SK-N-SH treated with all-trans-retinoic acid at 6 μM for 48 hours (cell line): ENCODE results near the gene B4GALT1.

Source experiments
- ATAC-seq: fragments of 200-7000 bp; cut with Tn5 transposase; 3 replicates; pipeline ENCODE4 v1.9.1; 2020; ENCODE audit warnings: mild to moderate bottlenecking, moderate library complexity
- BACH2 ChIP-seq: fragments of 250-450 bp; sonication (Bioruptor Pico); IDR thresholded peaks from 2 replicates; pipeline ENCODE4 v1.9.0; 2021; ENCODE audit warnings: mild to moderate bottlenecking, borderline replicate concordance
- CSDC2 ChIP-seq: fragments of 250-450 bp; sonication (Bioruptor Pico); IDR thresholded peaks from 2 replicates; pipeline ENCODE4 v1.5.0; 2020; ENCODE audit warnings: mild to moderate bottlenecking, moderate library complexity
- ISL1 ChIP-seq: fragments of 250-450 bp; sonication (Bioruptor Pico); IDR thresholded peaks from 2 replicates; pipeline ENCODE4 v2.1.2; 2022; ENCODE audit warnings: mild to moderate bottlenecking, moderate library complexity
- OSR1 ChIP-seq: fragments of 250-450 bp; sonication (Bioruptor Pico); IDR thresholded peaks from 2 replicates; pipeline ENCODE4 v1.8.0; 2022; ENCODE audit warnings: moderate library complexity, mild to moderate bottlenecking, inconsistent platforms
- RARB ChIP-seq: fragments of 250-450 bp; sonication (Bioruptor Pico); IDR thresholded peaks from 2 replicates; pipeline ENCODE4 v1.8.0; 2021; ENCODE audit warnings: mild to moderate bottlenecking, moderate library complexity
- SNAI2 ChIP-seq: fragments of 250-450 bp; sonication (Bioruptor Pico); IDR thresholded peaks from 2 replicates; pipeline ENCODE4 v1.5.0; 2020; ENCODE audit warnings: mild to moderate bottlenecking, moderate library complexity
- TCF4 ChIP-seq: fragments of 250-450 bp; sonication (Bioruptor Pico); IDR thresholded peaks from 2 replicates; pipeline ENCODE4 v1.8.0; 2021; ENCODE audit warnings: mild to moderate bottlenecking, moderate library complexity, borderline replicate concordance
- TOX ChIP-seq: fragments of 250-450 bp; sonication (Bioruptor Pico); IDR thresholded peaks from 2 replicates; pipeline ENCODE4 v1.8.0; 2021; ENCODE audit warnings: mild to moderate bottlenecking, moderate library complexity, borderline replicate concordance
- ZC3H10 ChIP-seq: fragments of 250-450 bp; sonication (Bioruptor Pico); IDR thresholded peaks from 2 replicates; pipeline ENCODE4 v1.5.1; 2021; ENCODE audit warnings: mild to moderate bottlenecking, moderate library complexity
- ZNF70 ChIP-seq: fragments of 450-650 bp; formaldehyde crosslinking; IDR thresholded peaks from 2 replicates; pipeline ENCODE4 v1.5.0; 2020; ENCODE audit warnings: mild to moderate bottlenecking, moderate library complexity
- TF ChIP-seq, protein P1 (sequence below): fragments of 250-450 bp; sonication (Bioruptor Pico); IDR thresholded peaks from 2 replicates; pipeline ENCODE4 v1.8.0; 2020; ENCODE audit warnings: mild to moderate bottlenecking, moderate library complexity, borderline replicate concordance
- TF ChIP-seq, protein P2 (sequence below): fragments of 250-450 bp; sonication (Bioruptor Pico); IDR thresholded peaks from 2 replicates; pipeline ENCODE4 v1.8.0; 2021; ENCODE audit warnings: low read depth, mild to moderate bottlenecking, moderate library complexity, borderline replicate concordance
- TF ChIP-seq, protein P3 (sequence below): fragments of 250-450 bp; sonication (Bioruptor Pico); IDR thresholded peaks from 2 replicates; pipeline ENCODE4 v1.5.1; 2020; ENCODE audit warnings: low read depth, mild to moderate bottlenecking, moderate library complexity
- TF ChIP-seq, protein P4 (sequence below): fragments of 250-450 bp; sonication (Bioruptor Pico); IDR thresholded peaks from 2 replicates; pipeline ENCODE4 v1.5.0; 2020; ENCODE audit warnings: mild to moderate bottlenecking, moderate library complexity
- TF ChIP-seq, protein P5 (sequence below): fragments of 250-450 bp; sonication (Bioruptor Pico); IDR thresholded peaks from 2 replicates; pipeline ENCODE4 v1.5.1; 2021; ENCODE audit warnings: mild to moderate bottlenecking, moderate library complexity

The B4GALT1 gene

DNA sequence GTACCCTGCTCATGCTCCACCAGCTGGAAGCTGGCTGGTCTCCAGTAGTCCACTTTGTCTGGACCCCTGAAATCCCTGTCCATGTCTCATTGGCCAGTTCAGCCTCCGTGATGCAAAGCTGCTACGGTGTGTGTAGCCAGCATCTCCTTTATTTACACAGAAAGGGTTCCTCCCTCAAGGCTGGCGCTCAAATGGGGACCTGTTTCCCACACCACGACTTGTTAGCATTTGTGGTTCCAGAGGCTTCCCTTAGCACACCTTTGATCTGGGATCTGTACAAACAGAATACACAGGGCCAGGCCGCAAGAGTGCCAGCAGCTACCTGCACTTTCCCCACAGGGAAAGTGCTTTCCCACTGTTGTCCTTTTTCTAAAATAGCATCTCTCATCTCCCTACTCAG is 85.0 kb downstream of the B4GALT1 start:
- no peak for ATAC-seq

DNA sequence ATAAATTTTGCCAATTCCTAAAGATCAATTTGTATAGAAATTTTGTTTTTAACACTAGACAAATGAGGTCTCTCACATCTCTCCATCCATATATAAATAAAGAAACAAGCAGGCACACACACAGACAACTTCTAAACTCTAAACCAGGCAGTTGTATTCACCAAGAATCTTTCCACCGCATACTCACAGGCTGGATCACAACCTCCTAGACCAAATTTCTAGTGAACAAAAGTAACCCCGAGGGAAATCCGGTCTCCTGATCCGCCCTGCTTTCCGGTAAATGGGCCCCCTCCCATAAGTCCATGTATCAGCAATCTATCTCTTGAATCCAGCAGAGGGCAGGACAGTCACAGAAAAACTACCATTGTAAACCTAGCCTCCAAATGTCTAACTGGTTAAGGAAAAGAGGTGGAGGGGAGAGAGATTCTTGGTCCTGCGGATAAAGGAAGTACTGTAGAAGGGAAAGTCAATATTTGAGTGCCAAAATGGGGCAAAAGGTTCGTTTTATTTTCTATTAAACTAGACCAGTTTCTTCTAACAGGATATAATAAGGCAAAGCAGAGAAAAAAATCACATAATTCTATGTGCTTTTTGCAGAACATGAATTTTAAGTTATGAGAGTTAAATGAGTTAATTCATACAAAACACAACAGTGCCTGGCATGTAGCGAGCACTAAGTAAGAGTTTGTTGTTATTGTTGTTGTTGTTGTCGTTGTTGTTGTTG is 85.8 kb downstream of the B4GALT1 start:
- no peak for TF ChIP-seq TOX
- TF ChIP-seq, protein P1, sequence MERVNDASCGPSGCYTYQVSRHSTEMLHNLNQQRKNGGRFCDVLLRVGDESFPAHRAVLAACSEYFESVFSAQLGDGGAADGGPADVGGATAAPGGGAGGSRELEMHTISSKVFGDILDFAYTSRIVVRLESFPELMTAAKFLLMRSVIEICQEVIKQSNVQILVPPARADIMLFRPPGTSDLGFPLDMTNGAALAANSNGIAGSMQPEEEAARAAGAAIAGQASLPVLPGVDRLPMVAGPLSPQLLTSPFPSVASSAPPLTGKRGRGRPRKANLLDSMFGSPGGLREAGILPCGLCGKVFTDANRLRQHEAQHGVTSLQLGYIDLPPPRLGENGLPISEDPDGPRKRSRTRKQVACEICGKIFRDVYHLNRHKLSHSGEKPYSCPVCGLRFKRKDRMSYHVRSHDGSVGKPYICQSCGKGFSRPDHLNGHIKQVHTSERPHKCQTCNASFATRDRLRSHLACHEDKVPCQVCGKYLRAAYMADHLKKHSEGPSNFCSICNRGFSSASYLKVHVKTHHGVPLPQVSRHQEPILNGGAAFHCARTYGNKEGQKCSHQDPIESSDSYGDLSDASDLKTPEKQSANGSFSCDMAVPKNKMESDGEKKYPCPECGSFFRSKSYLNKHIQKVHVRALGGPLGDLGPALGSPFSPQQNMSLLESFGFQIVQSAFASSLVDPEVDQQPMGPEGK (CRISPR knock-in tag): 0 out of 2 replicates have a peak, but pooled peaks have one; percentile 61
- ATAC-seq: peak; percentile 88

More for the DNA sequence above, 85.0 kb downstream of the B4GALT1 start:
- TF ChIP-seq SNAI2 (CRISPR knock-in tag): no peak
- no peak for TF ChIP-seq ZNF70

DNA sequence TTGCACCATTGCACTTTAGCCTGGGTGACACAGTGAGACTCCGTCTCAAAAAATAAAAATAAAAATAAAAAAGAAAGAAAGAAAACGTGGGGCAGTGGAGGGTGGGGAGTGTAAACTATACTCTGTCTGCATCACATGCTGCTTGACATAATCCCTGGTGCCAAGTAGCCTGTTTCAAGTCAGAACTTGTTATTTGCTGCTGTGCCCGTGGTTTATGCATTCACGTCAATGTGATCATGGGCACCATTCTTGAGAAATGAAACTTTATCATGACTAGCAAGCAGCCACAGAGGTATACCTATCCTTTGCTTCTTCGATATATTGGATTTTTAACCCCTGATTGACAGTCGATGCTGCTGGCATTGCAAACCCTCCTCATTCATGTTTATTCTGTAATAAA is 86.6 kb downstream of the B4GALT1 start:
- ATAC-seq: no peak
- TF ChIP-seq, protein P2, sequence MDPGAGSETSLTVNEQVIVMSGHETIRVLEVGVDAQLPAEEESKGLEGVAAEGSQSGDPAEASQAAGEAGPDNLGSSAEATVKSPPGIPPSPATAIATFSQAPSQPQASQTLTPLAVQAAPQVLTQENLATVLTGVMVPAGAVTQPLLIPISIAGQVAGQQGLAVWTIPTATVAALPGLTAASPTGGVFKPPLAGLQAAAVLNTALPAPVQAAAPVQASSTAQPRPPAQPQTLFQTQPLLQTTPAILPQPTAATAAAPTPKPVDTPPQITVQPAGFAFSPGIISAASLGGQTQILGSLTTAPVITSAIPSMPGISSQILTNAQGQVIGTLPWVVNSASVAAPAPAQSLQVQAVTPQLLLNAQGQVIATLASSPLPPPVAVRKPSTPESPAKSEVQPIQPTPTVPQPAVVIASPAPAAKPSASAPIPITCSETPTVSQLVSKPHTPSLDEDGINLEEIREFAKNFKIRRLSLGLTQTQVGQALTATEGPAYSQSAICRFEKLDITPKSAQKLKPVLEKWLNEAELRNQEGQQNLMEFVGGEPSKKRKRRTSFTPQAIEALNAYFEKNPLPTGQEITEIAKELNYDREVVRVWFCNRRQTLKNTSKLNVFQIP (CRISPR knock-in tag): no peak
- TF ChIP-seq ZC3H10 (CRISPR knock-in tag) (no peak), TCF4 (CRISPR knock-in tag) (no peak), RARB (CRISPR knock-in tag) (no peak), BACH2 (CRISPR knock-in tag) (no peak), ISL1 (CRISPR knock-in tag) (no peak), SNAI2 (CRISPR knock-in tag) (no peak), OSR1 (CRISPR knock-in tag) (no peak)
- TF ChIP-seq, protein P3, sequence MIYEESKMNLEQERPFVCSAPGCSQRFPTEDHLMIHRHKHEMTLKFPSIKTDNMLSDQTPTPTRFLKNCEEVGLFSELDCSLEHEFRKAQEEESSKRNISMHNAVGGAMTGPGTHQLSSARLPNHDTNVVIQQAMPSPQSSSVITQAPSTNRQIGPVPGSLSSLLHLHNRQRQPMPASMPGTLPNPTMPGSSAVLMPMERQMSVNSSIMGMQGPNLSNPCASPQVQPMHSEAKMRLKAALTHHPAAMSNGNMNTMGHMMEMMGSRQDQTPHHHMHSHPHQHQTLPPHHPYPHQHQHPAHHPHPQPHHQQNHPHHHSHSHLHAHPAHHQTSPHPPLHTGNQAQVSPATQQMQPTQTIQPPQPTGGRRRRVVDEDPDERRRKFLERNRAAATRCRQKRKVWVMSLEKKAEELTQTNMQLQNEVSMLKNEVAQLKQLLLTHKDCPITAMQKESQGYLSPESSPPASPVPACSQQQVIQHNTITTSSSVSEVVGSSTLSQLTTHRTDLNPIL (CRISPR knock-in tag): no peak
- TF ChIP-seq, protein P1 (CRISPR knock-in tag): no peak
- TF ChIP-seq, protein P4, sequence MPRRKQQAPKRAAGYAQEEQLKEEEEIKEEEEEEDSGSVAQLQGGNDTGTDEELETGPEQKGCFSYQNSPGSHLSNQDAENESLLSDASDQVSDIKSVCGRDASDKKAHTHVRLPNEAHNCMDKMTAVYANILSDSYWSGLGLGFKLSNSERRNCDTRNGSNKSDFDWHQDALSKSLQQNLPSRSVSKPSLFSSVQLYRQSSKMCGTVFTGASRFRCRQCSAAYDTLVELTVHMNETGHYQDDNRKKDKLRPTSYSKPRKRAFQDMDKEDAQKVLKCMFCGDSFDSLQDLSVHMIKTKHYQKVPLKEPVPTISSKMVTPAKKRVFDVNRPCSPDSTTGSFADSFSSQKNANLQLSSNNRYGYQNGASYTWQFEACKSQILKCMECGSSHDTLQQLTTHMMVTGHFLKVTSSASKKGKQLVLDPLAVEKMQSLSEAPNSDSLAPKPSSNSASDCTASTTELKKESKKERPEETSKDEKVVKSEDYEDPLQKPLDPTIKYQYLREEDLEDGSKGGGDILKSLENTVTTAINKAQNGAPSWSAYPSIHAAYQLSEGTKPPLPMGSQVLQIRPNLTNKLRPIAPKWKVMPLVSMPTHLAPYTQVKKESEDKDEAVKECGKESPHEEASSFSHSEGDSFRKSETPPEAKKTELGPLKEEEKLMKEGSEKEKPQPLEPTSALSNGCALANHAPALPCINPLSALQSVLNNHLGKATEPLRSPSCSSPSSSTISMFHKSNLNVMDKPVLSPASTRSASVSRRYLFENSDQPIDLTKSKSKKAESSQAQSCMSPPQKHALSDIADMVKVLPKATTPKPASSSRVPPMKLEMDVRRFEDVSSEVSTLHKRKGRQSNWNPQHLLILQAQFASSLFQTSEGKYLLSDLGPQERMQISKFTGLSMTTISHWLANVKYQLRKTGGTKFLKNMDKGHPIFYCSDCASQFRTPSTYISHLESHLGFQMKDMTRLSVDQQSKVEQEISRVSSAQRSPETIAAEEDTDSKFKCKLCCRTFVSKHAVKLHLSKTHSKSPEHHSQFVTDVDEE (CRISPR knock-in tag): no peak

DNA sequence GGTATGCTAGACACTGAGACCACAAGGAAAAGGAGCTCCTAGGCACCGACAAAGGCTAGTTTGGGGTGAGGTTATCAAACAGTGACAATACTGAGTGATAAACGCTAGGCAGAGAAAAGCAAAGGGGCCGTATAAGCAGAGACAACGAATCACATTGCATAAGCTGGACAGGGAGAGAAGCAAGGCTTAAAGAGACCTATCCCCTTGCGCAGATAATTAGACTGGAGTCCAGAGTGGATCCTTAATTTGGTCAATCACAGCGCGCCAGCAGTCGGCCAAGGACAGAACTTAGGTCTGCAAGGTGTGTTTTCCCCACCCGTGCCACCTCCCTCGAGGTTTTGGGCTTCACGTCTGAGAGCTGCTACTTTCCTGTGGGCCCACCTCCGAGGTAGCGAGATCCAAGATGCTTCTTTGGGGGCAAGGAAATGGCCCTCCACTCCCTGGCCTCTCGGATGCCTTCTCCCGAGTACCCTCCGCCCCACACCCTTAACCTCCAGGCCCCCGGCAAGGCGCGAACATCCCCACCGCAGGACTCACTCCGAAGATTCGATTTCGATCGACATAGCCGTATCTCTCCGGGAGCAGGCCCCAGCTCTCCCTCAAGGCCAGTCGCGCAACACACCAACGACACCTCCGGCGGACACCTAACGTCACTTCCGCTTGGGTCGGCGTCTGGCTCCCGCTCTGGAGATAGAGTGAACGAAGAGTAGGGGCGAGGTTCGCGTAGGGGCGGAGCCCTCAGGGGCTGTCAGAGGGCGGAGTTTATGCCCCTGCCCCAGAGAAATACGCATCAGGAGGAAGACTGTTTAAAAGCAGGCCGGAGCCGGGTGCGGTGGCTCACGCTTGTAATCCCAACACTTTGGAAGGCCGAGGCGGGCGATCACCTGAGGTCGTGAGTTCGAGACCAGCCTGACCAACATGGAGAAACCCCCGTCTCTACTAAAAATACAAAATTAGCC is 90.8 kb downstream of the B4GALT1 start, which contains the start of gene SMU1:
SMU1 (minus strand) TSS at position 629 of the 959 bp plus-strand sequence; CDS start at position 563, 66 bp downstream.
- ATAC-seq: peak; percentile 96
- no peak for TF ChIP-seq CSDC2 (CRISPR knock-in tag)
- TF ChIP-seq, protein P2 (CRISPR knock-in tag): no peak
- TF ChIP-seq, protein P5, sequence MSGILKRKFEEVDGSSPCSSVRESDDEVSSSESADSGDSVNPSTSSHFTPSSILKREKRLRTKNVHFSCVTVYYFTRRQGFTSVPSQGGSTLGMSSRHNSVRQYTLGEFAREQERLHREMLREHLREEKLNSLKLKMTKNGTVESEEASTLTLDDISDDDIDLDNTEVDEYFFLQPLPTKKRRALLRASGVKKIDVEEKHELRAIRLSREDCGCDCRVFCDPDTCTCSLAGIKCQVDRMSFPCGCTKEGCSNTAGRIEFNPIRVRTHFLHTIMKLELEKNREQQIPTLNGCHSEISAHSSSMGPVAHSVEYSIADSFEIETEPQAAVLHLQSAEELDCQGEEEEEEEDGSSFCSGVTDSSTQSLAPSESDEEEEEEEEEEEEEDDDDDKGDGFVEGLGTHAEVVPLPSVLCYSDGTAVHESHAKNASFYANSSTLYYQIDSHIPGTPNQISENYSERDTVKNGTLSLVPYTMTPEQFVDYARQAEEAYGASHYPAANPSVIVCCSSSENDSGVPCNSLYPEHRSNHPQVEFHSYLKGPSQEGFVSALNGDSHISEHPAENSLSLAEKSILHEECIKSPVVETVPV (CRISPR knock-in tag): no peak
- TF ChIP-seq SNAI2 (CRISPR knock-in tag): 0 out of 2 replicates have a peak, but pooled peaks have one; percentile 42
- TF ChIP-seq, all 23 proteins: peak for 1
